Lung (tissue), 16 donors: ENCODE results near the gene TMEM181. TPM values are rescaled to one million over a fixed set of nuclear protein-coding genes. Genes with fewer than 3 reads are reported as not detected.

ENCODE experiments used
- ATAC-seq: fragments of 200-7000 bp; cut with Tn5 transposase; one replicate; pipeline ENCODE4 v1.9.1; 2020; ENCODE audit warnings: moderate number of reproducible peaks; ENCODE audit not compliant: insufficient read depth, low FRiP score
- DNase-seq, 3 donors: peaks; one replicate each; pipeline ENCODE4 v3.0.0-alpha.2; 2013 to 2017
- H3K27ac ChIP-seq, 2 donors: one replicate each; pipeline ENCODE4 v1.5.1; 2013; ENCODE audit warnings: mild to moderate bottlenecking in 2 of 2, moderate library complexity in 2 of 2, control low read depth in 1 of 2, inconsistent platforms in 1 of 2, low read depth in 1 of 2, low read length in 1 of 2
- H3K27me3 ChIP-seq, 3 donors: one replicate each; pipeline ENCODE4 v1.5.1; 2013; ENCODE audit warnings: low read length in 2 of 3; ENCODE audit not compliant: control insufficient read depth in 3 of 3, insufficient read depth in 3 of 3
- H3K36me3 ChIP-seq, 4 donors: one replicate each; pipeline ENCODE4 v1.5.1; 2013; ENCODE audit warnings: low read length in 4 of 4, mild to moderate bottlenecking in 1 of 4, moderate library complexity in 1 of 4; ENCODE audit not compliant: control insufficient read depth in 4 of 4, insufficient read depth in 4 of 4
- H3K4me1 ChIP-seq, 5 donors: one replicate each; pipeline ENCODE4 v1.5.1; 2013; ENCODE audit warnings: low read length in 5 of 5, mild to moderate bottlenecking in 2 of 5, moderate library complexity in 1 of 5; ENCODE audit not compliant: control insufficient read depth in 5 of 5, insufficient read depth in 5 of 5
- H3K4me3 ChIP-seq: one replicate; pipeline ENCODE4 v1.5.1; 2013; ENCODE audit warnings: mild to moderate bottlenecking, control low read depth, moderate library complexity
- H3K9ac ChIP-seq, 2 donors: one replicate each; pipeline ENCODE4 v1.5.1; 2013; ENCODE audit warnings: low read length in 2 of 2, control low read depth in 1 of 2; ENCODE audit not compliant: insufficient read depth in 1 of 2
- H3K9me3 ChIP-seq, 4 donors: one replicate each; pipeline ENCODE4 v1.5.1; 2013; ENCODE audit warnings: low read length in 3 of 4, mild to moderate bottlenecking in 1 of 4, moderate library complexity in 1 of 4; ENCODE audit not compliant: control insufficient read depth in 4 of 4, insufficient read depth in 3 of 4
- WGBS, 2 donors: extraction: QIAGEN DNeasy Blood & Tissue Kit; methylation state at CpG; one replicate each; pipeline ENCODE4 v1.1.7; 2013; 5-methylcytosine and 5-hydroxymethylcytosine counted together
- long read RNA-seq, 5 donors: transcript quantifications; one replicate each; lab custom pipeline, GENCODE V29; 2026
- polyA plus RNA-seq, 2 donors: library from polyadenylated mRNA; stranded (reverse); fragments of 200-250 nt; gene quantifications; one replicate each; pipeline ENCODE4 v1.2.1, GENCODE V29; 2013
- total RNA-seq, 2 donors: library from RNA; depleted of rRNA in 1 of 2; stranded (reverse); fragments of >200 nt in 1 of 2; gene quantifications; one replicate each; pipeline ENCODE4 v1.2.1, GENCODE V29; 2014 to 2021
- TF ChIP-seq, protein P1 (sequence below): IDR thresholded peaks from 2 replicates; pipeline ENCODE4 v1.5.1; 2012; ENCODE audit warnings: mild to moderate bottlenecking; ENCODE audit errors: control extremely low read depth, extremely low read depth
- donor health status: control.
- donor health status: control.
- donor health status: Bipolar disorder and iron deficiency.
- donor health status: healthy.
- donor health status: DM: yes; HTN: yes; CAD: no.

The TMEM181 gene, protein sequence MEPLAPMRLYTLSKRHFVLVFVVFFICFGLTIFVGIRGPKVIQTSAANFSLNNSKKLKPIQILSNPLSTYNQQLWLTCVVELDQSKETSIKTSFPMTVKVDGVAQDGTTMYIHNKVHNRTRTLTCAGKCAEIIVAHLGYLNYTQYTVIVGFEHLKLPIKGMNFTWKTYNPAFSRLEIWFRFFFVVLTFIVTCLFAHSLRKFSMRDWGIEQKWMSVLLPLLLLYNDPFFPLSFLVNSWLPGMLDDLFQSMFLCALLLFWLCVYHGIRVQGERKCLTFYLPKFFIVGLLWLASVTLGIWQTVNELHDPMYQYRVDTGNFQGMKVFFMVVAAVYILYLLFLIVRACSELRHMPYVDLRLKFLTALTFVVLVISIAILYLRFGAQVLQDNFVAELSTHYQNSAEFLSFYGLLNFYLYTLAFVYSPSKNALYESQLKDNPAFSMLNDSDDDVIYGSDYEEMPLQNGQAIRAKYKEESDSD
- 10 to 100 TPM; 22.1 to 28.5 TPM for total RNA-seq
- polyA plus RNA-seq: 10 to 100 TPM; 14.5 to 18.8 TPM
- long read RNA-seq, donor 1: 0 reads
- long read RNA-seq, donor 2: 0 reads
- long read RNA-seq, donor 3, partial matches to known transcripts: 227 of 227 reads
- long read RNA-seq, donor 3, other reads (novel, unspliced or antisense): 0 of 227 reads
- long read RNA-seq, donor 4: 0 reads
- long read RNA-seq, donor 5, partial matches to known transcripts: 205 of 428 reads
- long read RNA-seq, donor 5, other reads (novel, unspliced or antisense): 223 of 428 reads

GRCh38 chr6:158559895-158560835 lies at the start of gene TMEM181:
Gene TMEM181 (plus strand): TSS chr6:158560091. CDS start chr6:158560225, 134 bp downstream.
- ATAC-seq (peak; percentile 89), DNase-seq (peak; percentile 87 to 94 (median 90))
- Histone ChIP-seq H3K9me3 (no peaks in the 10 kb centered on the region), H3K27me3 (no peaks in the 10 kb centered on the region), H3K36me3 (peaks cover 0 to 2% (median 0%) of the 10 kb centered on the region in 4 donors), H3K27ac (peak within 1 kb of the TSS; percentile 94 to 97), H3K4me3 (peak within 1 kb of the TSS; percentile 83), H3K9ac (peak within 1 kb of the TSS; percentile 68 to 93), H3K4me1 (peaks cover 4 to 25% (median 10%) of the 10 kb centered on the region in 5 donors)
- WGBS, 2 donors: 0% methylated on average over 87 to 120 of the region's 120 CpGs
- TF ChIP-seq, protein P1, sequence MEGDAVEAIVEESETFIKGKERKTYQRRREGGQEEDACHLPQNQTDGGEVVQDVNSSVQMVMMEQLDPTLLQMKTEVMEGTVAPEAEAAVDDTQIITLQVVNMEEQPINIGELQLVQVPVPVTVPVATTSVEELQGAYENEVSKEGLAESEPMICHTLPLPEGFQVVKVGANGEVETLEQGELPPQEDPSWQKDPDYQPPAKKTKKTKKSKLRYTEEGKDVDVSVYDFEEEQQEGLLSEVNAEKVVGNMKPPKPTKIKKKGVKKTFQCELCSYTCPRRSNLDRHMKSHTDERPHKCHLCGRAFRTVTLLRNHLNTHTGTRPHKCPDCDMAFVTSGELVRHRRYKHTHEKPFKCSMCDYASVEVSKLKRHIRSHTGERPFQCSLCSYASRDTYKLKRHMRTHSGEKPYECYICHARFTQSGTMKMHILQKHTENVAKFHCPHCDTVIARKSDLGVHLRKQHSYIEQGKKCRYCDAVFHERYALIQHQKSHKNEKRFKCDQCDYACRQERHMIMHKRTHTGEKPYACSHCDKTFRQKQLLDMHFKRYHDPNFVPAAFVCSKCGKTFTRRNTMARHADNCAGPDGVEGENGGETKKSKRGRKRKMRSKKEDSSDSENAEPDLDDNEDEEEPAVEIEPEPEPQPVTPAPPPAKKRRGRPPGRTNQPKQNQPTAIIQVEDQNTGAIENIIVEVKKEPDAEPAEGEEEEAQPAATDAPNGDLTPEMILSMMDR: no peak

DNA sequence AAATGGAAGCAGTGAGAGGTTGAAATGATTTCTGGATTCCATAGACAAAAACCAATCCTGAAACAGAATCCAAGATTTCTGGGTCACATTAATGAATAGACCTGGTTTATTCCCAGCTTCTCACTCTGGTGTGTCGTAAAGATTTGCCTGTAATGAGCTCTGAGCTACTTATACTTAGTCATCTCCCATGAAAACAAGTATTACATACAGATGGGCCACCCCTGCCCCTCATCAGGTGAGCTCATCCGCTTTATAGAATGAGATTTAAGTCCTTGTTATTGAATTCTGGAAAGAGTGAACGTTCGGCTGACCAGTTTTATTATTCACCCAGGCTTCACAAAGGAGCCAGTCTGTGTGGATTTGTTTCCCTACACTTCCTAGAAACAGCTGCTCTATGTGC lies 47.1 kb upstream of the TMEM181 start:
- no peak for DNase-seq
- Histone ChIP-seq H3K27ac (no peak overlapping the region), H3K9ac (no peak overlapping the region), H3K4me1 (peaks cover 0 to 6% (median 2%) of the 10 kb centered on the region in 5 donors), H3K4me3 (no peak overlapping the region), H3K9me3 (peaks cover 0 to 4% (median 0%) of the 10 kb centered on the region in 4 donors), H3K36me3 (peaks cover 0 to 2% (median 0%) of the 10 kb centered on the region in 4 donors), H3K27me3 (peaks cover 0 to 18% (median 10%) of the 10 kb centered on the region in 3 donors)
- no peak for ATAC-seq
- 90 to 96% methylated on average over 4 of the region's 4 CpGs for WGBS, 2 donors
- TF ChIP-seq, protein P1: no peak

GRCh38 chr6:158514176-158514575 lies 45.7 kb upstream of the TMEM181 start:
- ATAC-seq (no peak), DNase-seq (no peak)
- Histone ChIP-seq H3K9ac (no peak overlapping the region), H3K4me3 (no peak overlapping the region), H3K36me3 (no peaks in the 10 kb centered on the region), H3K27ac (no peak overlapping the region), H3K27me3 (peaks cover 0 to 28% (median 18%) of the 10 kb centered on the region in 3 donors), H3K4me1 (peaks cover 0 to 11% (median 2%) of the 10 kb centered on the region in 5 donors), H3K9me3 (peaks cover 0 to 4% (median 0%) of the 10 kb centered on the region in 4 donors)
- WGBS, 2 donors: 47 to 70% methylated on average over 4 of the region's 4 CpGs
- TF ChIP-seq, protein P1: no peak
